HepG2 (cell line): ENCODE results near the gene CRY1. TPM values are rescaled to one million over a fixed set of nuclear protein-coding genes. Genes with fewer than 3 reads are reported as not detected.

Experiments
- ATAC-seq: fragments of 200-7000 bp; cut with Tn5 transposase; 3 replicates; pipeline ENCODE4 v1.9.1; 2020; ENCODE audit warnings: mild to moderate bottlenecking, moderate library complexity
- BruUV-seq: library from RNA; stranded (reverse); fragments of 400-500 nt; replicated peaks from 2 replicates; lab custom pipeline; 2021; lab: Mats Ljungman, UMichigan
- CTCF ChIA-PET: fragments of 300-600 bp; formaldehyde crosslinking; extraction: SDS; loops from one replicate; lab custom pipeline; 2021; ENCODE audit warnings: low total read pairs, inconsistent platforms, low intra/inter-chr PET ratio; lab: Yijun Ruan, JAX
- POLR2A ChIA-PET: fragments of 350-600 bp; sonication (Branson Sonifier 250); formaldehyde crosslinking; loops from one replicate; lab custom pipeline; 2020; ENCODE audit warnings: antibody characterized with exemption, inconsistent platforms; lab: Yijun Ruan, JAX
- DNase-seq: peaks from one replicate; pipeline ENCODE4 v3.0.0-alpha.2; 2015; ENCODE audit warnings: low spot score
- FAIRE-seq: peaks from 3 replicates; lab custom pipeline; 2011; peaks lifted over from hg19 to GRCh38; lab: Jason Lieb, UNC
- H2AFZ ChIP-seq: one replicate; pipeline ENCODE4 v1.6.1; 2011; ENCODE audit warnings: low read length, inconsistent platforms
- H3K27ac ChIP-seq: fragments of 300-600 bp; 3 replicates; pipeline ENCODE4 v1.8.0; 2011; ENCODE audit warnings: mixed run types, mild to moderate bottlenecking, mixed read lengths, low read length, inconsistent platforms; ENCODE audit not compliant: insufficient read depth; ENCODE audit errors: extremely low read length
- H3K27me3 ChIP-seq, 2 experiments: fragments of 200-600 bp in 1 of 2; 2 replicates in 1 of 2; 3 replicates in 1 of 2; pipeline versions ENCODE4 v1.6.0 to v1.8.0; 2011; ENCODE audit warnings: low read length in 2 of 2, mild to moderate bottlenecking in 2 of 2, moderate library complexity in 2 of 2, inconsistent platforms in 1 of 2; ENCODE audit not compliant: insufficient read depth in 2 of 2, control insufficient read depth in 1 of 2
- H3K36me3 ChIP-seq, 2 experiments: fragments of 200-600 bp in 1 of 2; replicated peaks in 1 of 2; 2 replicates in 1 of 2; 3 replicates in 1 of 2; pipeline versions ENCODE4 v1.5.1 to v1.8.0; 2011; ENCODE audit warnings: low read length in 2 of 2, inconsistent platforms in 1 of 2; ENCODE audit not compliant: insufficient read depth in 2 of 2, control insufficient read depth in 1 of 2
- H3K4me1 ChIP-seq: 2 replicates; pipeline ENCODE4 v1.5.1; 2012; ENCODE audit warnings: low read length, inconsistent platforms; ENCODE audit not compliant: insufficient read depth
- H3K4me2 ChIP-seq: 2 replicates; pipeline ENCODE4 v1.6.0; 2011; ENCODE audit warnings: low read depth, low read length, inconsistent platforms
- H3K4me3 ChIP-seq, 3 experiments: fragments of 200-600 bp in 1 of 3; sonication (generic), shearing (Covaris generic) in 1 of 3; replicated peaks in 1 of 3; 2 replicates each; pipeline ENCODE4 v1.5.1; 2011 to 2016; ENCODE audit warnings: low read length in 3 of 3, inconsistent platforms in 2 of 3, low read depth in 2 of 3, mild to moderate bottlenecking in 2 of 3, control low read depth in 1 of 3, mixed read lengths in 1 of 3; ENCODE audit not compliant: insufficient read depth in 1 of 3
- H3K79me2 ChIP-seq: one replicate; pipeline ENCODE4 v1.6.1; 2011; ENCODE audit warnings: low read length, inconsistent platforms; ENCODE audit not compliant: insufficient read depth
- H3K9ac ChIP-seq: 2 replicates; pipeline ENCODE4 v1.6.0; 2011; ENCODE audit warnings: mild to moderate bottlenecking, low read depth, low read length, inconsistent platforms; ENCODE audit not compliant: insufficient read depth
- H3K9me3 ChIP-seq: 2 replicates; pipeline ENCODE4 v1.5.1; 2012; ENCODE audit warnings: mild to moderate bottlenecking, low read length
- H4K20me1 ChIP-seq: 2 replicates; pipeline ENCODE4 v1.6.0; 2011; ENCODE audit warnings: inconsistent platforms, mild to moderate bottlenecking, low read length, moderate library complexity; ENCODE audit not compliant: insufficient read depth
- BCL6 ChIP-seq: IDR thresholded peaks from 2 replicates; pipeline ENCODE4 v1.6.1; 2016; ENCODE audit warnings: missing genetic modification reagents, missing compliant biosample characterization
- GATAD1 ChIP-seq: IDR thresholded peaks from 2 replicates; pipeline ENCODE4 v1.6.1; 2016; ENCODE audit warnings: missing genetic modification reagents, missing compliant biosample characterization
- RBFOX2 ChIP-seq: fragments of 200-400 bp; formaldehyde crosslinking; IDR thresholded peaks from 2 replicates; pipeline ENCODE4 v1.6.1; 2017; ENCODE audit warnings: low read depth, mild to moderate bottlenecking, low read length
- RXRB ChIP-seq: IDR thresholded peaks from 2 replicates; pipeline ENCODE4 v1.6.1; 2016; ENCODE audit warnings: borderline replicate concordance, missing genetic modification reagents, missing compliant biosample characterization
- TAF15 ChIP-seq: fragments of 200-400 bp; formaldehyde crosslinking; IDR thresholded peaks from one replicate; pipeline ENCODE4 v1.6.1; 2018; ENCODE audit warnings: mild to moderate bottlenecking, low read depth, low read length; ENCODE audit not compliant: poor library complexity, severe bottlenecking
- XBP1 ChIP-seq: sonication (generic); formaldehyde crosslinking; IDR thresholded peaks from 2 replicates; pipeline ENCODE4 v1.5.0; 2020; ENCODE audit warnings: missing genetic modification reagents
- ZKSCAN8 ChIP-seq: IDR thresholded peaks from 2 replicates; pipeline ENCODE4 v1.6.1; 2016; ENCODE audit warnings: borderline replicate concordance, missing genetic modification reagents, missing compliant biosample characterization
- ZNF713 ChIP-seq: sonication (generic); formaldehyde crosslinking; IDR thresholded peaks from 2 replicates; pipeline ENCODE4 v1.4.0; 2020; ENCODE audit warnings: mild to moderate bottlenecking, missing genetic modification reagents
- WGBS: methylation state at CpG from one replicate; pipeline ENCODE4 v1.1.6; 2017; ENCODE audit warnings: low lambda C conversion rate; 5-methylcytosine and 5-hydroxymethylcytosine counted together
- in situ Hi-C: cut with HindIII; loops from 2 replicates; pipeline ENCODE4 v1.10.0; 2017; ENCODE audit warnings: low pct_unique_long_range_greater_than_20kb; ENCODE audit not compliant: extremely low pct_ligation_motif_present
- intact Hi-C: fragments of 100-400 bp; cut with micrococcal nuclease; formaldehyde crosslinking; loops from one replicate; pipeline ENCODE4 v1.10.0; 2022; ENCODE audit not compliant: unreplicated experiment
- polyA plus RNA-seq, 8 experiments: library from polyadenylated mRNA; depleted of rRNA in 3 of 8; stranded (reverse) in 7 of 8; unstranded in 1 of 8; fragments of >200 nt; fragmentation: Illumina TruSeq in 4 of 8; extraction: Trizol in 4 of 8; gene quantifications; 2 replicates each; pipeline versions ENCODE4 v1.2.1 to v1.2.3, GENCODE V29; 2011 to 2016; ENCODE audit warnings: low read depth in 4 of 8, missing spikeins in 1 of 8, mixed read lengths in 1 of 8; ENCODE audit not compliant: insufficient read depth in 1 of 8
- total RNA-seq, 5 experiments: library from RNA; depleted of rRNA; stranded (reverse); fragments of >200 nt; fragmentation: Illumina TruSeq; extraction: Trizol; gene quantifications; 2 replicates each; pipeline ENCODE4 v1.2.3, GENCODE V29; 2016; ENCODE audit warnings: low read depth in 1 of 5

The CRY1 gene
- total and polyA plus RNA-seq, 2 of the 13 experiments (the other 11 are each of a cell fraction or from before 2014, with no cell fraction given), result 11.4 to 13.9 TPM

DNA sequence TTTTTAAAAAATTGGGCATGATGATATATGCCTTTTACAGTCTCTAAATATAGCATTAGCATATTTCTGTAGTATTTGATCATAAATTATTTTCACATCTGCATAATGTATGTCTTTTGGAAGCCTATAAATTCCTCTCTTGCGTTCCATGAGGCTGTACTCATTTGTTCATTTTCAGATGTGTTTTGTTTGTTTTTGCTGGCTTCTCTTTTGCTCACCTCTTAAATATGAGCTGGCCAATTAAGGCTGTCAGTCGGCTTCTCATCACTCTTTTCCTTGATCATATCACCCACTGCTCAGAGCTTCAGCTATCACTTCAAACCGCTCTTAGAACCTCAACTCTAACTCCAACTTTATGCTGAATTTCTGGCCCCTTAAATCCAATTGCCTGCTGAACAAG, 131.1 kb downstream of the CRY1 start:
- Histone ChIP-seq H3K79me2 (peaks cover 93% of the 10 kb centered on the region), H3K4me3 (no peak overlapping the region), H3K9me3 (no peaks in the 10 kb centered on the region), H3K27me3 (no peaks in the 10 kb centered on the region), H3K4me1 (peaks cover 64% of the 10 kb centered on the region), H3K4me2 (0 out of 2 replicates have a peak overlapping the region, but pooled peaks have one; percentile 6), H2AFZ (no peak overlapping the region), H3K9ac (no peak overlapping the region), H3K27ac (no peak overlapping the region), H3K36me3 (peaks cover 8 to 44% of the 10 kb centered on the region in 2 experiments; a peak in 4 of 5 replicates), H4K20me1 (peaks cover 97% of the 10 kb centered on the region)
- no peak for DNase-seq
- TF ChIP-seq TAF15 (no peak), XBP1 (CRISPR knock-in tag) (no peak), ZNF713 (CRISPR knock-in tag) (no peak)
- BruUV-seq, result no TSS peak
- POLR2A ChIA-PET, result interaction anchor here (0.8 kb wide), 1 partner anchor 13 kb away, joined by 3 read pairs; no protein-coding TSS in a partner anchor
- CTCF ChIA-PET, result no interaction called here
- FAIRE-seq, result no peak
- no peak for ATAC-seq
- WGBS, result 98% methylated on average over 3 of the region's 3 CpGs
- intact Hi-C loops, result no loop called here
- in situ Hi-C loops, result no loop called here

DNA sequence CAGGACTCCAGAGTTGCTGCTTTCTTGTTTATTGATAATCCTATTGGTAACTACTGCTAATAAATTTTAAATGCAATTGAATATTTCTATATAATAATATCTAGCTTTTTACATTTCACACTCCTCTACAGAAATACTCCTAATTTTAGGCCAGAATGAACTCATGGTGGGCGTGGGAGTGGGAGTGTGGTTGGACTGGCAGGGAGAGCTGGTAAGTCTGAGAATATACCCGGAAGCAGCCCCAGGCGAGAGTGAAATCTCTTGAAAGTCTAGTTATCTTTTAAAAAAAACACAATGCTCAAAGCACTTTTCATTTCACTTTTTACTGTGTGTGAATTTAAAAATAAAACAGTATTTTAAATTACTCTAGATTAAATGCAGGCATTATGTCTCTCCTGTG, 132.9 kb downstream of the CRY1 start:
- DNase-seq, result no peak
- 97% methylated on average over 3 of the region's 3 CpGs for WGBS
- Histone ChIP-seq H3K27ac (no peak overlapping the region), H3K27me3 (no peaks in the 10 kb centered on the region; a peak in 1 of 5 replicates), H3K9ac (no peak overlapping the region), H3K36me3 (peaks cover 6 to 29% of the 10 kb centered on the region in 2 experiments; a peak in 4 of 5 replicates), H3K79me2 (peaks cover 94% of the 10 kb centered on the region), H4K20me1 (peaks cover 84% of the 10 kb centered on the region), H3K4me1 (peaks cover 63% of the 10 kb centered on the region), H3K4me2 (no peak overlapping the region), H2AFZ (no peak overlapping the region), H3K9me3 (no peaks in the 10 kb centered on the region), H3K4me3 (no peak overlapping the region)
- POLR2A ChIA-PET, result interaction anchor here (0.7 to 0.9 kb wide), 2 partner anchors 14 to 18 kb away, joined by 3 read pairs; no protein-coding TSS in a partner anchor
- in situ Hi-C loops, result no loop called here
- ATAC-seq, result no peak
- no peak for FAIRE-seq
- intact Hi-C loops, result no loop called here
- TF ChIP-seq RXRB (CRISPR knock-in tag) (no peak), GATAD1 (CRISPR knock-in tag) (no peak), BCL6 (no peak), RBFOX2 (0 out of 2 replicates have a peak, but pooled peaks have one; percentile 20), ZKSCAN8 (CRISPR knock-in tag) (no peak)
- CTCF ChIA-PET, result no interaction called here
- no TSS peak for BruUV-seq
